HepG2 (cell line): ENCODE data around the gene ISOC2. TPM values are rescaled to one million over a fixed set of nuclear protein-coding genes. Genes with fewer than 3 reads are reported as not detected.

Source experiments
- CREB1 ChIP-seq, 2 experiments: fragments of 450-650 bp in 1 of 2; IDR thresholded peaks; 2 replicates each; pipeline ENCODE4 v1.6.1; 2016 to 2017; ENCODE audit warnings: control low read depth in 1 of 2, mild to moderate bottlenecking in 1 of 2, missing compliant biosample characterization in 1 of 2, missing genetic modification characterization in 1 of 2
- ELF1 ChIP-seq: sonication (generic); formaldehyde crosslinking; IDR thresholded peaks from 2 replicates; pipeline ENCODE4 v1.4.0; 2020; ENCODE audit warnings: missing genetic modification reagents
- FOSL2 ChIP-seq: sonication (generic); formaldehyde crosslinking; IDR thresholded peaks from 2 replicates; pipeline ENCODE4 v1.4.0; 2020; ENCODE audit warnings: missing genetic modification reagents
- FOXA3 ChIP-seq: IDR thresholded peaks from 2 replicates; pipeline ENCODE4 v1.6.1; 2016; ENCODE audit warnings: missing genetic modification reagents, missing compliant biosample characterization
- MAX ChIP-seq: IDR thresholded peaks from 2 replicates; pipeline ENCODE4 v1.6.1; 2012; ENCODE audit warnings: inconsistent platforms
- NR2C2 ChIP-seq: sonication (generic); formaldehyde crosslinking; IDR thresholded peaks from 2 replicates; pipeline ENCODE4 v1.4.0; 2020; ENCODE audit warnings: missing genetic modification reagents, mild to moderate bottlenecking, moderate library complexity, borderline replicate concordance
- PTBP1 ChIP-seq: fragments of 200-400 bp; formaldehyde crosslinking; IDR thresholded peaks from 2 replicates; pipeline ENCODE4 v1.6.1; 2018; ENCODE audit warnings: low read length, low read depth; ENCODE audit not compliant: poor library complexity, severe bottlenecking
- RAD51 ChIP-seq: fragments of 450-650 bp; IDR thresholded peaks from 2 replicates; pipeline ENCODE4 v1.6.1; 2016; ENCODE audit warnings: borderline replicate concordance
- SALL2 ChIP-seq: sonication (generic); formaldehyde crosslinking; IDR thresholded peaks from 2 replicates; pipeline ENCODE4 v1.8.1; 2023; ENCODE audit warnings: mild to moderate bottlenecking, missing genetic modification reagents, inconsistent platforms
- TEAD3 ChIP-seq: optimal IDR thresholded peaks from 2 replicates; pipeline ENCODE3; 2016; ENCODE audit warnings: borderline replicate concordance
- ZBTB44 ChIP-seq: sonication (generic); formaldehyde crosslinking; IDR thresholded peaks from 2 replicates; pipeline ENCODE4 v1.4.0; 2020; ENCODE audit warnings: missing genetic modification reagents
- ZFX ChIP-seq: sonication (generic); formaldehyde crosslinking; IDR thresholded peaks from 2 replicates; pipeline ENCODE4 v1.4.0; 2020; ENCODE audit warnings: mild to moderate bottlenecking, low read depth, missing genetic modification reagents, moderate library complexity
- ZFY ChIP-seq: sonication (generic); formaldehyde crosslinking; IDR thresholded peaks from 2 replicates; pipeline ENCODE4 v1.4.0; 2020; ENCODE audit warnings: missing genetic modification reagents
- ZKSCAN1 ChIP-seq: fragments of 150-350 bp; IDR thresholded peaks from 2 replicates; pipeline ENCODE4 v1.6.1; 2014; ENCODE audit warnings: low read length
- ZNF207 ChIP-seq: fragments of 450-650 bp; IDR thresholded peaks from 2 replicates; pipeline ENCODE4 v1.6.1; 2016; ENCODE audit warnings: antibody characterized with exemption, borderline replicate concordance
- ZNF577 ChIP-seq: sonication (generic); formaldehyde crosslinking; IDR thresholded peaks from 2 replicates; pipeline ENCODE4 v1.4.0; 2020; ENCODE audit warnings: mild to moderate bottlenecking, low read depth, missing genetic modification reagents, borderline replicate concordance
- ZSCAN31 ChIP-seq: sonication (generic); formaldehyde crosslinking; IDR thresholded peaks from 2 replicates; pipeline ENCODE4 v1.5.0; 2020; ENCODE audit warnings: low read depth, mild to moderate bottlenecking, missing genetic modification reagents
- polyA plus RNA-seq, 8 experiments: library from polyadenylated mRNA; depleted of rRNA in 3 of 8; stranded (reverse) in 7 of 8; unstranded in 1 of 8; fragments of >200 nt; fragmentation: Illumina TruSeq in 4 of 8; extraction: Trizol in 4 of 8; gene quantifications; 2 replicates each; pipeline versions ENCODE4 v1.2.1 to v1.2.3, GENCODE V29; 2011 to 2016; ENCODE audit warnings: low read depth in 4 of 8, missing spikeins in 1 of 8, mixed read lengths in 1 of 8; ENCODE audit not compliant: insufficient read depth in 1 of 8
- total RNA-seq, 5 experiments: library from RNA; depleted of rRNA; stranded (reverse); fragments of >200 nt; fragmentation: Illumina TruSeq; extraction: Trizol; gene quantifications; 2 replicates each; pipeline ENCODE4 v1.2.3, GENCODE V29; 2016; ENCODE audit warnings: low read depth in 1 of 5
- TF ChIP-seq, protein P1 (sequence below): sonication (generic); formaldehyde crosslinking; IDR thresholded peaks from 2 replicates; pipeline ENCODE4 v1.5.1; 2020; ENCODE audit warnings: mild to moderate bottlenecking, missing genetic modification reagents, borderline replicate concordance
- TF ChIP-seq, protein P2 (sequence below): IDR thresholded peaks from 2 replicates; pipeline ENCODE4 v1.6.1; 2016; ENCODE audit warnings: mild to moderate bottlenecking
- TF ChIP-seq, protein P3 (sequence below): sonication (generic); formaldehyde crosslinking; conservative IDR thresholded peaks from 2 replicates; pipeline ENCODE4 v1.4.0; 2020; ENCODE audit warnings: missing genetic modification reagents

Gene ISOC2
- total and polyA plus RNA-seq, 2 of the 13 experiments (the other 11 are each of a cell fraction or from before 2014, with no cell fraction given) = 76.8 to 105 TPM

DNA sequence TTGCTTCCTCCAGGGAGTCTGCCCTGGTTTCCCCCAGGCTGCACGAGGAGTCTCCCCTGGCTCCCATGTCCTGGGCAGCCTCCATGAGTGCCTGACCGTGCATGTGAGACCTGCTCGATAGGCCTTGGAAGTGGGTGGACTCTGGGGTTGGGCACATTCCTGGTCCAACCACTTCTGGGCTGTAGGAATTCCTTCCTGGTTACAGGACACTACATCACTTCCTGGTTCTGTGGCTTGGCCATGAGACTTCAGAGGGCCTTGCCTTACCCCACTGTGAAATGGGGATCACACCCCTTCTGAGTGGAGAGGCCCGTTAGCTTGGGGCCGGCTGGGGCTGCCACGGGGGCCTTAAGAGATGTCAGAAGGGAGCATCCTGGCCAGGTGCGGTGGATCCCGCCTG lies 11.0 kb upstream of the ISOC2 start (continued):
- TF ChIP-seq, protein P1, sequence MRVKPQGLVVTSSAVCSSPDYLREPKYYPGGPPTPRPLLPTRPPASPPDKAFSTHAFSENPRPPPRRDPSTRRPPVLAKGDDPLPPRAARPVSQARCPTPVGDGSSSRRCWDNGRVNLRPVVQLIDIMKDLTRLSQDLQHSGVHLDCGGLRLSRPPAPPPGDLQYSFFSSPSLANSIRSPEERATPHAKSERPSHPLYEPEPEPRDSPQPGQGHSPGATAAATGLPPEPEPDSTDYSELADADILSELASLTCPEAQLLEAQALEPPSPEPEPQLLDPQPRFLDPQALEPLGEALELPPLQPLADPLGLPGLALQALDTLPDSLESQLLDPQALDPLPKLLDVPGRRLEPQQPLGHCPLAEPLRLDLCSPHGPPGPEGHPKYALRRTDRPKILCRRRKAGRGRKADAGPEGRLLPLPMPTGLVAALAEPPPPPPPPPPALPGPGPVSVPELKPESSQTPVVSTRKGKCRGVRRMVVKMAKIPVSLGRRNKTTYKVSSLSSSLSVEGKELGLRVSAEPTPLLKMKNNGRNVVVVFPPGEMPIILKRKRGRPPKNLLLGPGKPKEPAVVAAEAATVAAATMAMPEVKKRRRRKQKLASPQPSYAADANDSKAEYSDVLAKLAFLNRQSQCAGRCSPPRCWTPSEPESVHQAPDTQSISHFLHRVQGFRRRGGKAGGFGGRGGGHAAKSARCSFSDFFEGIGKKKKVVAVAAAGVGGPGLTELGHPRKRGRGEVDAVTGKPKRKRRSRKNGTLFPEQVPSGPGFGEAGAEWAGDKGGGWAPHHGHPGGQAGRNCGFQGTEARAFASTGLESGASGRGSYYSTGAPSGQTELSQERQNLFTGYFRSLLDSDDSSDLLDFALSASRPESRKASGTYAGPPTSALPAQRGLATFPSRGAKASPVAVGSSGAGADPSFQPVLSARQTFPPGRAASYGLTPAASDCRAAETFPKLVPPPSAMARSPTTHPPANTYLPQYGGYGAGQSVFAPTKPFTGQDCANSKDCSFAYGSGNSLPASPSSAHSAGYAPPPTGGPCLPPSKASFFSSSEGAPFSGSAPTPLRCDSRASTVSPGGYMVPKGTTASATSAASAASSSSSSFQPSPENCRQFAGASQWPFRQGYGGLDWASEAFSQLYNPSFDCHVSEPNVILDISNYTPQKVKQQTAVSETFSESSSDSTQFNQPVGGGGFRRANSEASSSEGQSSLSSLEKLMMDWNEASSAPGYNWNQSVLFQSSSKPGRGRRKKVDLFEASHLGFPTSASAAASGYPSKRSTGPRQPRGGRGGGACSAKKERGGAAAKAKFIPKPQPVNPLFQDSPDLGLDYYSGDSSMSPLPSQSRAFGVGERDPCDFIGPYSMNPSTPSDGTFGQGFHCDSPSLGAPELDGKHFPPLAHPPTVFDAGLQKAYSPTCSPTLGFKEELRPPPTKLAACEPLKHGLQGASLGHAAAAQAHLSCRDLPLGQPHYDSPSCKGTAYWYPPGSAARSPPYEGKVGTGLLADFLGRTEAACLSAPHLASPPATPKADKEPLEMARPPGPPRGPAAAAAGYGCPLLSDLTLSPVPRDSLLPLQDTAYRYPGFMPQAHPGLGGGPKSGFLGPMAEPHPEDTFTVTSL (CRISPR knock-in tag) = no peak
- no peak for TF ChIP-seq ZKSCAN1
- TF ChIP-seq ZNF207 = no peak
- TF ChIP-seq NR2C2 = peak; percentile 77
- TF ChIP-seq FOSL2 = no peak
- TF ChIP-seq PTBP1 = no peak
- no peak for TF ChIP-seq ZFX (CRISPR knock-in tag)
- TF ChIP-seq RAD51 = no peak
- peak; percentile 34 for TF ChIP-seq TEAD3 (CRISPR knock-in tag)
- TF ChIP-seq MAX = no peak
- TF ChIP-seq, protein P2, sequence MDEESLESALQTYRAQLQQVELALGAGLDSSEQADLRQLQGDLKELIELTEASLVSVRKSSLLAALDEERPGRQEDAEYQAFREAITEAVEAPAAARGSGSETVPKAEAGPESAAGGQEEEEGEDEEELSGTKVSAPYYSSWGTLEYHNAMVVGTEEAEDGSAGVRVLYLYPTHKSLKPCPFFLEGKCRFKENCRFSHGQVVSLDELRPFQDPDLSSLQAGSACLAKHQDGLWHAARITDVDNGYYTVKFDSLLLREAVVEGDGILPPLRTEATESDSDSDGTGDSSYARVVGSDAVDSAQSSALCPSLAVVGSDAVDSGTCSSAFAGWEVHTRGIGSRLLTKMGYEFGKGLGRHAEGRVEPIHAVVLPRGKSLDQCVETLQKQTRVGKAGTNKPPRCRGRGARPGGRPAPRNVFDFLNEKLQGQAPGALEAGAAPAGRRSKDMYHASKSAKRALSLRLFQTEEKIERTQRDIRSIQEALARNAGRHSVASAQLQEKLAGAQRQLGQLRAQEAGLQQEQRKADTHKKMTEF (CRISPR knock-in tag) = no peak
- TF ChIP-seq ZFY (CRISPR knock-in tag) = peak; percentile 25; the same call in 1 of the 2 replicates
- TF ChIP-seq CREB1 (IDR thresholded peaks at IDR 0.05) = no peak
- peak; percentile 44 for TF ChIP-seq CREB1 (CRISPR knock-in tag; IDR thresholded peaks at IDR 0.05)
- TF ChIP-seq SALL2 (CRISPR knock-in tag) = no peak
- no peak for TF ChIP-seq ZSCAN31 (CRISPR knock-in tag)
- no peak for TF ChIP-seq FOXA3 (CRISPR knock-in tag)
- TF ChIP-seq ELF1 (CRISPR knock-in tag) = 0 out of 2 replicates have a peak, but pooled peaks have one; percentile 26
- no peak for TF ChIP-seq ZNF577
- TF ChIP-seq, protein P3, sequence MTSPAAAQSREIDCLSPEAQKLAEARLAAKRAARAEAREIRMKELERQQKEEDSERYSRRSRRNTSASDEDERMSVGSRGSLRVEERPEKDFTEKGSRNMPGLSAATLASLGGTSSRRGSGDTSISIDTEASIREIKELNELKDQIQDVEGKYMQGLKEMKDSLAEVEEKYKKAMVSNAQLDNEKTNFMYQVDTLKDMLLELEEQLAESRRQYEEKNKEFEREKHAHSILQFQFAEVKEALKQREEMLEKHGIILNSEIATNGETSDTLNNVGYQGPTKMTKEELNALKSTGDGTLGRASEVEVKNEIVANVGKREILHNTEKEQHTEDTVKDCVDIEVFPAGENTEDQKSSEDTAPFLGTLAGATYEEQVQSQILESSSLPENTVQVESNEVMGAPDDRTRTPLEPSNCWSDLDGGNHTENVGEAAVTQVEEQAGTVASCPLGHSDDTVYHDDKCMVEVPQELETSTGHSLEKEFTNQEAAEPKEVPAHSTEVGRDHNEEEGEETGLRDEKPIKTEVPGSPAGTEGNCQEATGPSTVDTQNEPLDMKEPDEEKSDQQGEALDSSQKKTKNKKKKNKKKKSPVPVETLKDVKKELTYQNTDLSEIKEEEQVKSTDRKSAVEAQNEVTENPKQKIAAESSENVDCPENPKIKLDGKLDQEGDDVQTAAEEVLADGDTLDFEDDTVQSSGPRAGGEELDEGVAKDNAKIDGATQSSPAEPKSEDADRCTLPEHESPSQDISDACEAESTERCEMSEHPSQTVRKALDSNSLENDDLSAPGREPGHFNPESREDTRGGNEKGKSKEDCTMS (CRISPR knock-in tag) = no peak
- no peak for TF ChIP-seq ZBTB44
